Sigmoid colon (tissue), 4 donors: ENCODE results near the gene MAP4K4.

ENCODE experiments used
- POLR2AphosphoS5 ChIP-seq, 4 donors: sonication (generic); formaldehyde crosslinking; IDR thresholded peaks; one replicate each; pipeline ENCODE4 v1.6.1; 2017; ENCODE audit warnings: antibody characterized with exemption in 4 of 4
- TF ChIP-seq, protein P1 (sequence below), 4 experiments: fragments of 450-650 bp in 3 of 4; fragments of 200-600 bp in 1 of 4; IDR thresholded peaks; one replicate each; pipeline ENCODE4 v1.5.1; 2016 to 2019; ENCODE audit warnings: antibody characterized with exemption in 4 of 4, mild to moderate bottlenecking in 3 of 4, moderate library complexity in 2 of 4

DNA sequence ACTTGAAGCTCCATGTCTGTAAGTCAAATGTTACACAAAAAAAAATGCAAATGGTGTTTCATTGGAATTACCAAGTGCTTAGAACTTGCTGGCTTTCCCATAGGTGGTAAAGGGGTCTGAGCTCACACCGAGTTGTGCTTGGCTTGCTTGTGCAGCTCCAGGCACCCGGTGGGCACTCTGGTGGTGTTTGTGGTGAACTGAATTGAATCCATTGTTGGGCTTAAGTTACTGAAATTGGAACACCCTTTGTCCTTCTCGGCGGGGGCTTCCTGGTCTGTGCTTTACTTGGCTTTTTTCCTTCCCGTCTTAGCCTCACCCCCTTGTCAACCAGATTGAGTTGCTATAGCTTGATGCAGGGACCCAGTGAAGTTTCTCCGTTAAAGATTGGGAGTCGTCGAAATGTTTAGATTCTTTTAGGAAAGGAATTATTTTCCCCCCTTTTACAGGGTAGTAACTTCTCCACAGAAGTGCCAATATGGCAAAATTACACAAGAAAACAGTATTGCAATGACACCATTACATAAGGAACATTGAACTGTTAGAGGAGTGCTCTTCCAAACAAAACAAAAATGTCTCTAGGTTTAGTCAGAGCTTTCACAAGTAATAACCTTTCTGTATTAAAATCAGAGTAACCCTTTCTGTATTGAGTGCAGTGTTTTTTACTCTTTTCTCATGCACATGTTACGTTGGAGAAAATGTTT, 196.3 kb downstream of the MAP4K4 start:
- TF ChIP-seq, protein P1, sequence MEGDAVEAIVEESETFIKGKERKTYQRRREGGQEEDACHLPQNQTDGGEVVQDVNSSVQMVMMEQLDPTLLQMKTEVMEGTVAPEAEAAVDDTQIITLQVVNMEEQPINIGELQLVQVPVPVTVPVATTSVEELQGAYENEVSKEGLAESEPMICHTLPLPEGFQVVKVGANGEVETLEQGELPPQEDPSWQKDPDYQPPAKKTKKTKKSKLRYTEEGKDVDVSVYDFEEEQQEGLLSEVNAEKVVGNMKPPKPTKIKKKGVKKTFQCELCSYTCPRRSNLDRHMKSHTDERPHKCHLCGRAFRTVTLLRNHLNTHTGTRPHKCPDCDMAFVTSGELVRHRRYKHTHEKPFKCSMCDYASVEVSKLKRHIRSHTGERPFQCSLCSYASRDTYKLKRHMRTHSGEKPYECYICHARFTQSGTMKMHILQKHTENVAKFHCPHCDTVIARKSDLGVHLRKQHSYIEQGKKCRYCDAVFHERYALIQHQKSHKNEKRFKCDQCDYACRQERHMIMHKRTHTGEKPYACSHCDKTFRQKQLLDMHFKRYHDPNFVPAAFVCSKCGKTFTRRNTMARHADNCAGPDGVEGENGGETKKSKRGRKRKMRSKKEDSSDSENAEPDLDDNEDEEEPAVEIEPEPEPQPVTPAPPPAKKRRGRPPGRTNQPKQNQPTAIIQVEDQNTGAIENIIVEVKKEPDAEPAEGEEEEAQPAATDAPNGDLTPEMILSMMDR (IDR thresholded peaks at IDR 0.05): no peak
- no peak for TF ChIP-seq POLR2AphosphoS5 (IDR thresholded peaks at IDR 0.05)
